ENCODE measurements around the gene RPL38. TPM values are rescaled to one million over a fixed set of nuclear protein-coding genes. Genes with fewer than 3 reads are reported as not detected.

RPL38 gene
- polyA plus RNA-seq, 4 donors: 823 to 1,669 (median 1,378) TPM

- 82 to 90% (median 83%) methylated on average over 5 of the region's 5 CpGs for whole genome bisulfite sequencing, 3 donors
- FAIRE-seq: no peak
- no peak for DNase-seq
- Histone ChIP-seq H3K27ac (ENCODE audit: low read depth in 1 of 3, low read length in 2 of 3) (no peak overlapping the region), H3K36me3 (ENCODE audit: control insufficient read depth in 3 of 3, insufficient read depth in 2 of 3, low read depth in 1 of 3, low read length in 3 of 3) (no peaks in the 10 kb centered on the region), H3K4me3 (ENCODE audit: low read depth in 1 of 3, low read length in 3 of 3) (no peak overlapping the region), H3K9me3 (ENCODE audit: control insufficient read depth in 2 of 2, insufficient read depth in 1 of 2, low read depth in 1 of 2, low read length in 1 of 2) (no peaks in the 10 kb centered on the region), H3K4me1 (ENCODE audit: control insufficient read depth in 3 of 3, insufficient read depth in 2 of 3, low read depth in 1 of 3, low read length in 2 of 3) (no peaks in the 10 kb centered on the region), H3K27me3 (ENCODE audit: control insufficient read depth in 3 of 3, insufficient read depth in 3 of 3, low read length in 3 of 3) (peaks cover 0 to 5% (median 0%) of the 10 kb centered on the region in 3 donors)
Measured at GRCh38 chr17:74159226-74159840, 44.1 kb upstream of the RPL38 start.

- Histone ChIP-seq H3K27me3 (ENCODE audit: control insufficient read depth in 3 of 3, insufficient read depth in 3 of 3, low read length in 3 of 3) (peaks cover 0 to 5% (median 0%) of the 10 kb centered on the region in 3 donors), H3K36me3 (ENCODE audit: control insufficient read depth in 3 of 3, insufficient read depth in 2 of 3, low read depth in 1 of 3, low read length in 3 of 3) (no peaks in the 10 kb centered on the region), H3K9me3 (ENCODE audit: control insufficient read depth in 2 of 2, insufficient read depth in 1 of 2, low read depth in 1 of 2, low read length in 1 of 2) (no peaks in the 10 kb centered on the region), H3K4me1 (ENCODE audit: control insufficient read depth in 3 of 3, insufficient read depth in 2 of 3, low read depth in 1 of 3, low read length in 2 of 3) (no peaks in the 10 kb centered on the region), H3K27ac (ENCODE audit: low read depth in 1 of 3, low read length in 2 of 3) (no peak overlapping the region), H3K4me3 (ENCODE audit: low read depth in 1 of 3, low read length in 3 of 3) (no peak overlapping the region)
- DNase-seq (no peak), FAIRE-seq (no peak)
- 71 to 83% (median 75%) methylated on average over 23 of the region's 23 CpGs for WGBS, 3 donors
Measured at GRCh38 chr17:74160656-74161502, 42.6 kb upstream of the RPL38 start.

GRCh38 chr17:74161503-74161875, 42.0 kb upstream of the RPL38 start:
- FAIRE-seq: no peak
- DNase-seq: no peak
- no peaks in the 10 kb centered on the region for H3K4me1 ChIP-seq (ENCODE audit: control insufficient read depth in 3 of 3, insufficient read depth in 2 of 3, low read depth in 1 of 3, low read length in 2 of 3)
- no peak overlapping the region for H3K27ac ChIP-seq (ENCODE audit: low read depth in 1 of 3, low read length in 2 of 3)
- 73 to 81% (median 78%) methylated on average over 11 of the region's 11 CpGs for WGBS, 3 donors
- no peaks in the 10 kb centered on the region for H3K9me3 ChIP-seq (ENCODE audit: control insufficient read depth in 2 of 2, insufficient read depth in 1 of 2, low read depth in 1 of 2, low read length in 1 of 2)
- no peaks in the 10 kb centered on the region for H3K36me3 ChIP-seq (ENCODE audit: control insufficient read depth in 3 of 3, insufficient read depth in 2 of 3, low read depth in 1 of 3, low read length in 3 of 3)
- no peak overlapping the region for H3K4me3 ChIP-seq (ENCODE audit: low read depth in 1 of 3, low read length in 3 of 3)
- peaks cover 0 to 7% (median 0%) of the 10 kb centered on the region in 3 donors for H3K27me3 ChIP-seq (ENCODE audit: control insufficient read depth in 3 of 3, insufficient read depth in 3 of 3, low read length in 3 of 3)

GRCh38 chr17:74163271-74163821, 40.1 kb upstream of the RPL38 start:
- Histone ChIP-seq H3K4me1 (ENCODE audit: control insufficient read depth in 3 of 3, insufficient read depth in 2 of 3, low read depth in 1 of 3, low read length in 2 of 3) (no peaks in the 10 kb centered on the region), H3K9me3 (ENCODE audit: control insufficient read depth in 2 of 2, insufficient read depth in 1 of 2, low read depth in 1 of 2, low read length in 1 of 2) (no peaks in the 10 kb centered on the region), H3K27ac (ENCODE audit: low read depth in 1 of 3, low read length in 2 of 3) (no peak overlapping the region), H3K27me3 (ENCODE audit: control insufficient read depth in 3 of 3, insufficient read depth in 3 of 3, low read length in 3 of 3) (peaks cover 0 to 7% (median 0%) of the 10 kb centered on the region in 3 donors), H3K36me3 (ENCODE audit: control insufficient read depth in 3 of 3, insufficient read depth in 2 of 3, low read depth in 1 of 3, low read length in 3 of 3) (no peaks in the 10 kb centered on the region), H3K4me3 (ENCODE audit: low read depth in 1 of 3, low read length in 3 of 3) (no peak overlapping the region)
- DNase-seq (no peak), FAIRE-seq (no peak)
- WGBS, 3 donors: 47 to 58% (median 49%) methylated on average over 9 to 11 of the region's 11 CpGs

GRCh38 chr17:74163836-74164235, 39.6 kb upstream of the RPL38 start:
- H3K36me3 ChIP-seq (ENCODE audit: control insufficient read depth in 3 of 3, insufficient read depth in 2 of 3, low read depth in 1 of 3, low read length in 3 of 3): no peaks in the 10 kb centered on the region
- 85% methylated on average over 7 of the region's 7 CpGs for WGBS, 3 donors
- H3K27me3 ChIP-seq (ENCODE audit: control insufficient read depth in 3 of 3, insufficient read depth in 3 of 3, low read length in 3 of 3): peaks cover 0 to 7% (median 0%) of the 10 kb centered on the region in 3 donors
- no peak overlapping the region for H3K27ac ChIP-seq (ENCODE audit: low read depth in 1 of 3, low read length in 2 of 3)
- no peaks in the 10 kb centered on the region for H3K9me3 ChIP-seq (ENCODE audit: control insufficient read depth in 2 of 2, insufficient read depth in 1 of 2, low read depth in 1 of 2, low read length in 1 of 2)
- no peak overlapping the region for H3K4me3 ChIP-seq (ENCODE audit: low read depth in 1 of 3, low read length in 3 of 3)
- no peaks in the 10 kb centered on the region for H3K4me1 ChIP-seq (ENCODE audit: control insufficient read depth in 3 of 3, insufficient read depth in 2 of 3, low read depth in 1 of 3, low read length in 2 of 3)
- no peak for DNase-seq
- no peak for FAIRE-seq

- DNase-seq (no peak), FAIRE-seq (no peak)
- Histone ChIP-seq H3K36me3 (ENCODE audit: control insufficient read depth in 3 of 3, insufficient read depth in 2 of 3, low read depth in 1 of 3, low read length in 3 of 3) (no peaks in the 10 kb centered on the region), H3K9me3 (ENCODE audit: control insufficient read depth in 2 of 2, insufficient read depth in 1 of 2, low read depth in 1 of 2, low read length in 1 of 2) (no peaks in the 10 kb centered on the region), H3K27me3 (ENCODE audit: control insufficient read depth in 3 of 3, insufficient read depth in 3 of 3, low read length in 3 of 3) (peaks cover 0 to 7% (median 0%) of the 10 kb centered on the region in 3 donors), H3K4me1 (ENCODE audit: control insufficient read depth in 3 of 3, insufficient read depth in 2 of 3, low read depth in 1 of 3, low read length in 2 of 3) (no peaks in the 10 kb centered on the region), H3K27ac (ENCODE audit: low read depth in 1 of 3, low read length in 2 of 3) (no peak overlapping the region), H3K4me3 (ENCODE audit: low read depth in 1 of 3, low read length in 3 of 3) (no peak overlapping the region)
- 86 to 87% (median 87%) methylated on average over 9 of the region's 9 CpGs for WGBS, 3 donors
Measured at GRCh38 chr17:74164446-74165045, 38.9 kb upstream of the RPL38 start.

GRCh38 chr17:74165797-74166365, 37.6 kb upstream of the RPL38 start:
- H3K4me3 ChIP-seq (ENCODE audit: low read depth in 1 of 3, low read length in 3 of 3): no peak overlapping the region
- no peaks in the 10 kb centered on the region for H3K4me1 ChIP-seq (ENCODE audit: control insufficient read depth in 3 of 3, insufficient read depth in 2 of 3, low read depth in 1 of 3, low read length in 2 of 3)
- no peak for DNase-seq
- FAIRE-seq: no peak
- no peak overlapping the region for H3K27ac ChIP-seq (ENCODE audit: low read depth in 1 of 3, low read length in 2 of 3)
- 70 to 73% (median 73%) methylated on average over 8 of the region's 8 CpGs for WGBS, 3 donors
- no peaks in the 10 kb centered on the region for H3K9me3 ChIP-seq (ENCODE audit: control insufficient read depth in 2 of 2, insufficient read depth in 1 of 2, low read depth in 1 of 2, low read length in 1 of 2)
- no peaks in the 10 kb centered on the region for H3K36me3 ChIP-seq (ENCODE audit: control insufficient read depth in 3 of 3, insufficient read depth in 2 of 3, low read depth in 1 of 3, low read length in 3 of 3)
- peaks cover 0 to 7% (median 0%) of the 10 kb centered on the region in 3 donors for H3K27me3 ChIP-seq (ENCODE audit: control insufficient read depth in 3 of 3, insufficient read depth in 3 of 3, low read length in 3 of 3)

- Histone ChIP-seq H3K36me3 (ENCODE audit: control insufficient read depth in 3 of 3, insufficient read depth in 2 of 3, low read depth in 1 of 3, low read length in 3 of 3) (no peaks in the 10 kb centered on the region), H3K4me3 (ENCODE audit: low read depth in 1 of 3, low read length in 3 of 3) (no peak overlapping the region), H3K4me1 (ENCODE audit: control insufficient read depth in 3 of 3, insufficient read depth in 2 of 3, low read depth in 1 of 3, low read length in 2 of 3) (no peaks in the 10 kb centered on the region), H3K27me3 (ENCODE audit: control insufficient read depth in 3 of 3, insufficient read depth in 3 of 3, low read length in 3 of 3) (peaks cover 0 to 10% (median 9%) of the 10 kb centered on the region in 3 donors), H3K27ac (ENCODE audit: low read depth in 1 of 3, low read length in 2 of 3) (no peak overlapping the region), H3K9me3 (ENCODE audit: control insufficient read depth in 2 of 2, insufficient read depth in 1 of 2, low read depth in 1 of 2, low read length in 1 of 2) (no peaks in the 10 kb centered on the region)
- FAIRE-seq (no peak), DNase-seq (no peak)
- 67 to 86% (median 85%) methylated on average over 1 of the region's 1 CpG for WGBS, 3 donors
Measured at GRCh38 chr17:74170924-74171323, 32.6 kb upstream of the RPL38 start.
